Ovary (tissue), 9 donors: ENCODE data around the gene SPAG7. TPM values are rescaled to one million over a fixed set of nuclear protein-coding genes. Genes with fewer than 3 reads are reported as not detected.
"Not testable (repeated sequence)": the region's sequence is repeated elsewhere in the genome, so short reads cannot be mapped to it uniquely, and the experiment has no call there.

Experiments
- DNase-seq, 5 donors: peaks; one replicate each; pipeline ENCODE4 v3.0.0-alpha.2; 2019 to 2020
- H3K27ac ChIP-seq, 2 donors: fragments of 200-600 bp; one replicate each; pipeline versions ENCODE4 v1.5.1 to v1.8.0; 2019 to 2022
- H3K27me3 ChIP-seq: fragments of 200-600 bp; one replicate; pipeline ENCODE4 v1.8.0; 2022
- H3K36me3 ChIP-seq: fragments of 200-600 bp; sonication (generic); one replicate; pipeline ENCODE4 v1.5.1; 2019
- H3K4me1 ChIP-seq: one replicate; pipeline ENCODE4 v1.8.1; 2013; ENCODE audit warnings: mild to moderate bottlenecking, moderate library complexity; ENCODE audit not compliant: insufficient read depth
- H3K4me3 ChIP-seq: fragments of 200-600 bp; sonication (generic); one replicate; pipeline ENCODE4 v1.5.1; 2017
- H3K9me3 ChIP-seq, 2 donors: fragments of 200-600 bp in 1 of 2; sonication (generic) in 1 of 2; one replicate each; pipeline versions ENCODE4 v1.5.1 to v1.8.1; 2013 to 2019; ENCODE audit warnings: mild to moderate bottlenecking in 1 of 2, moderate library complexity in 1 of 2
- CTCF ChIP-seq, 3 donors: fragments of 450-650 bp in 2 of 3; fragments of 200-600 bp in 1 of 3; IDR thresholded peaks; one replicate each; pipeline versions ENCODE4 v1.5.1 to v1.8.0; 2016 to 2022; ENCODE audit warnings: antibody characterized with exemption in 3 of 3, mild to moderate bottlenecking in 1 of 3
- EP300 ChIP-seq: sonication (generic); formaldehyde crosslinking; IDR thresholded peaks from one replicate; pipeline ENCODE4 v1.6.1; 2017; ENCODE audit warnings: antibody characterized with exemption
- POLR2A ChIP-seq: fragments of 450-650 bp; IDR thresholded peaks from one replicate; pipeline ENCODE4 v1.6.1; 2017; ENCODE audit warnings: antibody characterized with exemption, mild to moderate bottlenecking, moderate library complexity
- WGBS, 3 donors: extraction: QIAGEN DNeasy Blood & Tissue Kit in 1 of 3; methylation state at CpG; one replicate each; pipeline versions ENCODE4 v1.1.5 to v1.1.7; 2013 to 2017; 5-methylcytosine and 5-hydroxymethylcytosine counted together
- intact Hi-C, 4 donors: fragments of 100-400 bp; cut with DNase I; formaldehyde crosslinking; loops; one replicate each; pipeline versions ENCODE4 v1.11.0 to v1.15.1; 2022 to 2023
- polyA plus RNA-seq, 2 donors: library from polyadenylated mRNA; stranded (reverse); fragments of 200-250 nt in 1 of 2; fragments of 350-450 nt in 1 of 2; fragmentation: Illumina TruSeq in 1 of 2; extraction: RNeasy Lipid Tissue Mini Kit (QIAGEN cat#74804) in 1 of 2; gene quantifications; one replicate each; pipeline ENCODE4 v1.2.3, GENCODE V29; 2013 to 2014
- total RNA-seq, 7 donors: library from RNA; depleted of rRNA in 2 of 7; stranded (reverse); fragments of >200 nt in 2 of 7; fragmentation: NEBNext Ultra II Directional in 3 of 7; extraction: Animal tissue kit (Norgen Biotek cat#: 25700) in 3 of 7; gene quantifications; one replicate each; pipeline versions ENCODE4 v1.1.0 to v1.2.4, GENCODE V29; 2016 to 2023
- donor health status: DM: no; HTN: no; CAD: no; lungs with moderate emphysema.
- donor health status: DM: no; HTN: no; CAD: no.
- donor health status: Bipolar disorder and iron deficiency.
- donor health status: DM: yes; HTN: yes; CAD: no.
- donor health status: DM: no; HTN: no; CAD: no.
- donor health status: DM: yes; HTN: yes; CAD: no.

The SPAG7 gene
- total and polyA plus RNA-seq, 9 donors: 30.4 to 60.6 (median 38.6) TPM

- Histone ChIP-seq H3K27me3 (no peaks in the 10 kb centered on the region), H3K4me1 (peaks cover 4% of the 10 kb centered on the region), H3K4me3 (no peak overlapping the region), H3K36me3 (no peaks in the 10 kb centered on the region), H3K9me3 (no peaks in the 10 kb centered on the region), H3K27ac (no peak overlapping the region)
- DNase-seq: no peak
- 67 to 85% (median 78%) methylated on average over 16 of the region's 16 CpGs for WGBS, 3 donors
- TF ChIP-seq POLR2A (no peak), EP300 (no peak), CTCF (IDR thresholded peaks at IDR 0.05) (no peak)
- intact Hi-C loops: no loop called here
Observed at GRCh38 chr17:4933646-4934045, 34.0 kb downstream of the SPAG7 start.

- H3K4me1 ChIP-seq: peaks cover 1% of the 10 kb centered on the region
Observed at GRCh38 chr17:4932756-4933155, 34.9 kb downstream of the SPAG7 start.

GRCh38 chr17:4931963-4932362, 35.7 kb downstream of the SPAG7 start, which contains the start of gene GP1BA:
GP1BA (plus strand) TSS chr17:4932277; CDS start chr17:4932605, 328 bp downstream.
- H3K27ac ChIP-seq: no peak within 1 kb of the TSS
- H3K36me3 ChIP-seq: no peaks in the 10 kb centered on the region
- H3K4me1 ChIP-seq: peaks cover 1% of the 10 kb centered on the region
- no peak within 1 kb of the TSS for H3K4me3 ChIP-seq
- no peak for TF ChIP-seq POLR2A
- no peak for TF ChIP-seq EP300
- TF ChIP-seq CTCF (IDR thresholded peaks at IDR 0.05): no peak
- 78 to 84% (median 78%) methylated on average over 14 of the region's 14 CpGs for WGBS, 3 donors
- H3K27me3 ChIP-seq: no peaks in the 10 kb centered on the region
- DNase-seq: no peak
- intact Hi-C loops: no loop called here
- H3K9me3 ChIP-seq: no peaks in the 10 kb centered on the region

More at GRCh38 chr17:4932756-4933155, 34.9 kb downstream of the SPAG7 start:
- Histone ChIP-seq H3K36me3 (no peaks in the 10 kb centered on the region), H3K27ac (no peak overlapping the region), H3K27me3 (no peaks in the 10 kb centered on the region), H3K4me3 (no peak overlapping the region), H3K9me3 (no peaks in the 10 kb centered on the region)
- intact Hi-C loops: no loop called here
- no peak for TF ChIP-seq POLR2A
- no peak for TF ChIP-seq CTCF (IDR thresholded peaks at IDR 0.05)
- TF ChIP-seq EP300: no peak
- DNase-seq: no peak
- 86 to 94% (median 91%) methylated on average over 12 of the region's 12 CpGs for WGBS, 3 donors

GRCh38 chr17:4928881-4929280, 38.7 kb downstream of the SPAG7 start:
- Histone ChIP-seq H3K9me3 (no peaks in the 10 kb centered on the region), H3K27ac (no peak overlapping the region), H3K4me1 (no peaks in the 10 kb centered on the region), H3K27me3 (no peaks in the 10 kb centered on the region), H3K36me3 (no peaks in the 10 kb centered on the region), H3K4me3 (no peak overlapping the region)
- TF ChIP-seq EP300: no peak
- DNase-seq: no peak
- intact Hi-C loops: no loop called here
- WGBS, 3 donors: 94 to 96% (median 95%) methylated on average over 18 of the region's 18 CpGs

GRCh38 chr17:4926577-4927335, 40.9 kb downstream of the SPAG7 start:
- H3K9me3 ChIP-seq, H3K27ac ChIP-seq, H3K36me3 ChIP-seq, H3K27me3 ChIP-seq, H3K4me1 ChIP-seq, intact Hi-C loops, DNase-seq, H3K4me3 ChIP-seq: not testable (repeated sequence)
- WGBS, 3 donors: 55 to 73% (median 70%) methylated on average over 24 of the region's 24 CpGs
